Sigmoid colon (tissue), 7 donors: Measurements from ENCODE around the gene USP6. TPM values are rescaled to one million over a fixed set of nuclear protein-coding genes. Genes with fewer than 3 reads are reported as not detected.
"Not testable (repeated sequence)": the region's sequence is repeated elsewhere in the genome, so short reads cannot be mapped to it uniquely, and the experiment has no call there.

ENCODE experiments used
- DNase-seq: peaks from one replicate; pipeline ENCODE4 v3.0.0-alpha.2; 2019
- H3K27ac ChIP-seq, 4 donors: fragments of 200-600 bp; sonication (generic); one replicate each; pipeline ENCODE4 v1.5.1; 2016 to 2019; ENCODE audit warnings: mild to moderate bottlenecking in 1 of 4
- H3K27me3 ChIP-seq, 3 donors: fragments of 200-600 bp; sonication (generic); one replicate each; pipeline ENCODE4 v1.5.1; 2019; ENCODE audit warnings: mild to moderate bottlenecking in 1 of 3
- H3K36me3 ChIP-seq, 4 donors: fragments of 200-600 bp; sonication (generic); one replicate each; pipeline ENCODE4 v1.5.1; 2016 to 2019
- H3K4me1 ChIP-seq, 4 donors: fragments of 200-600 bp; sonication (generic); one replicate each; pipeline ENCODE4 v1.5.1; 2017 to 2019
- H3K4me3 ChIP-seq, 4 donors: fragments of 200-600 bp; sonication (generic); one replicate each; pipeline ENCODE4 v1.5.1; 2017 to 2019; ENCODE audit warnings: mild to moderate bottlenecking in 2 of 4, moderate library complexity in 1 of 4
- H3K9me3 ChIP-seq, 4 donors: fragments of 200-600 bp in 3 of 4; sonication (generic) in 3 of 4; one replicate each; pipeline versions ENCODE4 v1.5.1 to v1.6.1; 2013 to 2019
- EP300 ChIP-seq, 4 donors: sonication (generic); formaldehyde crosslinking; IDR thresholded peaks; one replicate each; pipeline ENCODE4 v1.6.1; 2017; ENCODE audit warnings: antibody characterized with exemption in 4 of 4
- POLR2A ChIP-seq, 2 donors: fragments of 450-650 bp; IDR thresholded peaks; one replicate each; pipeline ENCODE4 v1.6.1; 2016; ENCODE audit warnings: antibody characterized with exemption in 2 of 2, mild to moderate bottlenecking in 2 of 2, moderate library complexity in 2 of 2
- POLR2AphosphoS5 ChIP-seq, 4 donors: sonication (generic); formaldehyde crosslinking; IDR thresholded peaks; one replicate each; pipeline ENCODE4 v1.6.1; 2017; ENCODE audit warnings: antibody characterized with exemption in 4 of 4
- WGBS, 2 donors: extraction: QIAGEN DNeasy Blood & Tissue Kit; methylation state at CpG; one replicate each; pipeline ENCODE4 v1.1.7; 2013; 5-methylcytosine and 5-hydroxymethylcytosine counted together
- intact Hi-C: fragments of 100-400 bp; cut with DNase I; formaldehyde crosslinking; loops from one replicate; pipeline ENCODE4 v1.15.1; 2023
- polyA plus RNA-seq, 3 donors: library from polyadenylated mRNA; stranded (reverse); fragments of 200-250 nt; gene quantifications; one replicate each; pipeline ENCODE4 v1.2.3, GENCODE V29; 2013
- total RNA-seq, 4 donors: library from RNA; depleted of rRNA; stranded (reverse); fragments of >200 nt; gene quantifications; one replicate each; pipeline ENCODE4 v1.1.0, GENCODE V29; 2016
- TF ChIP-seq, protein P1 (sequence below), 4 experiments: fragments of 450-650 bp in 3 of 4; fragments of 200-600 bp in 1 of 4; IDR thresholded peaks; one replicate each; pipeline ENCODE4 v1.5.1; 2016 to 2019; ENCODE audit warnings: antibody characterized with exemption in 4 of 4, mild to moderate bottlenecking in 3 of 4, moderate library complexity in 2 of 4
- donor health status: healthy with polysubstance abuse.
- donor health status: Bipolar disorder and iron deficiency.
- donor health status: healthy.

The USP6 gene
- total and polyA plus RNA-seq, 7 donors = 0.06 to 2.5 TPM; not detected in 5

DNA sequence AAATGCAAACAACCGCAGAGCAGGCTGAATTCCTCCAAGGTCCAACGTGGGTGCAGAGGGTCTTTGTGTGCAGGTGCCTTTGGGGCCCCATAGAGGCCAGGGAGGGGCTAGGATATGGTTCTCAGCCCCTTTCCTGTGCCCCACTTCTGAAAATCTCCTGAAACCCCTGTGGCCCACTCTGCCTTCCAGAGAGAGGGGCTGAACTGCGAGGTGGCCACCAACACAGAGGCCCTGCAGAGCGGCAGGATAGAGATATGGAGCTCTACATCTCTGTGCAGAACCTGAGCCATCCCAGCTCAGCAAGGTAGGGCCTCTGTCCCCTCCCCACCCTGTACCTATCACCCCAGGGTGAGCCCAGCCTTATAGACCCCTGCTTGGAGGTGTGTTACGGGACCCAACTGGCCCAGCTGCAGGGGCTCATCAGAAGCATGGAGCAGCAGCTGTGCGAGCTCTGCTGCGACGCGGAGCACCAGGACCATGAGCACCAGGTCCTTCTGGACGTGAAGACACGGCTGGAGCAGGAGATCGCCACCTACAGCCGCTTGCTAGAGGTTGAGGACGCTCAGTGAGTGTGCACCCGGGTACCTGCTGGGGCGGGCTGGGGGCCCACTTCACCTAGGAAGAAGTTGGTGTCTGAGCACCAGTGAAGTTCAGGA, 5.5 kb downstream of the USP6 start:
- TF ChIP-seq POLR2AphosphoS5 (IDR thresholded peaks at IDR 0.05) = no peak
- no peak for TF ChIP-seq POLR2A (IDR thresholded peaks at IDR 0.05)
- no peak for TF ChIP-seq EP300 (IDR thresholded peaks at IDR 0.05)
- TF ChIP-seq, protein P1, sequence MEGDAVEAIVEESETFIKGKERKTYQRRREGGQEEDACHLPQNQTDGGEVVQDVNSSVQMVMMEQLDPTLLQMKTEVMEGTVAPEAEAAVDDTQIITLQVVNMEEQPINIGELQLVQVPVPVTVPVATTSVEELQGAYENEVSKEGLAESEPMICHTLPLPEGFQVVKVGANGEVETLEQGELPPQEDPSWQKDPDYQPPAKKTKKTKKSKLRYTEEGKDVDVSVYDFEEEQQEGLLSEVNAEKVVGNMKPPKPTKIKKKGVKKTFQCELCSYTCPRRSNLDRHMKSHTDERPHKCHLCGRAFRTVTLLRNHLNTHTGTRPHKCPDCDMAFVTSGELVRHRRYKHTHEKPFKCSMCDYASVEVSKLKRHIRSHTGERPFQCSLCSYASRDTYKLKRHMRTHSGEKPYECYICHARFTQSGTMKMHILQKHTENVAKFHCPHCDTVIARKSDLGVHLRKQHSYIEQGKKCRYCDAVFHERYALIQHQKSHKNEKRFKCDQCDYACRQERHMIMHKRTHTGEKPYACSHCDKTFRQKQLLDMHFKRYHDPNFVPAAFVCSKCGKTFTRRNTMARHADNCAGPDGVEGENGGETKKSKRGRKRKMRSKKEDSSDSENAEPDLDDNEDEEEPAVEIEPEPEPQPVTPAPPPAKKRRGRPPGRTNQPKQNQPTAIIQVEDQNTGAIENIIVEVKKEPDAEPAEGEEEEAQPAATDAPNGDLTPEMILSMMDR (IDR thresholded peaks at IDR 0.05) = no peak
- 92 to 94% methylated on average over 16 of the region's 16 CpGs for WGBS, 2 donors
- intact Hi-C loops = no loop called here
- DNase-seq = peak; percentile 54
- Histone ChIP-seq H3K4me3 (no peak overlapping the region), H3K36me3 (no peaks in the 10 kb centered on the region), H3K27ac (no peak overlapping the region), H3K27me3 (peaks cover 5 to 39% (median 11%) of the 10 kb centered on the region in 3 donors), H3K4me1 (peaks cover 0 to 16% (median 8%) of the 10 kb centered on the region in 4 donors), H3K9me3 (no peaks in the 10 kb centered on the region)

DNA sequence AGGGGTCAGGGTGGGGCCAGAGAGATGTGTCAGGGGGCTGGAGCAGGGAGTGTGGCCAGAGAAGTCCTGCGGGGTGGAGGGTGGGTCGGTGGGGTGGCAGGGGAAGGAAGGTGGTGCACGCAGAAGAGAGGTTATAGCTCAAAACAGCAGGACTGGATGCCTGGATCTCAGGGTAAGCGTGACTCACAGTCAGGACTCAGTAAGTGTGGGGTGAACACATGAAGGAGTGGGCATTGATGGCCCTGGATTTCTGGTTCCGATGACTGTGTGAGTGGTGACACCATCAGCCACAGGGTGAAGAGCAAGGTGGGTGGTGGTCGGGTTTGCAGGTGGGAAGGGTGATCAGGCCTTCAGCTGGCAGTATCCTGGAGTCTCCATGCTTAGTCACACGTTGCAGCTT, 6.2 kb downstream of the USP6 start:
- H3K36me3 ChIP-seq, H3K9me3 ChIP-seq, intact Hi-C loops: not testable (repeated sequence)
- Histone ChIP-seq H3K27me3 (peaks cover 5 to 32% (median 11%) of the 10 kb centered on the region in 3 donors), H3K4me3 (peak overlapping the region; percentile 41 to 56 (median 52)), H3K4me1 (peaks cover 0 to 16% (median 8%) of the 10 kb centered on the region in 4 donors), H3K27ac (peak overlapping the region in 2 of 4 donors; percentile 40 to 72)
- peak; percentile 41 for DNase-seq
- WGBS, 2 donors = 74 to 84% methylated on average over 7 of the region's 7 CpGs

DNA sequence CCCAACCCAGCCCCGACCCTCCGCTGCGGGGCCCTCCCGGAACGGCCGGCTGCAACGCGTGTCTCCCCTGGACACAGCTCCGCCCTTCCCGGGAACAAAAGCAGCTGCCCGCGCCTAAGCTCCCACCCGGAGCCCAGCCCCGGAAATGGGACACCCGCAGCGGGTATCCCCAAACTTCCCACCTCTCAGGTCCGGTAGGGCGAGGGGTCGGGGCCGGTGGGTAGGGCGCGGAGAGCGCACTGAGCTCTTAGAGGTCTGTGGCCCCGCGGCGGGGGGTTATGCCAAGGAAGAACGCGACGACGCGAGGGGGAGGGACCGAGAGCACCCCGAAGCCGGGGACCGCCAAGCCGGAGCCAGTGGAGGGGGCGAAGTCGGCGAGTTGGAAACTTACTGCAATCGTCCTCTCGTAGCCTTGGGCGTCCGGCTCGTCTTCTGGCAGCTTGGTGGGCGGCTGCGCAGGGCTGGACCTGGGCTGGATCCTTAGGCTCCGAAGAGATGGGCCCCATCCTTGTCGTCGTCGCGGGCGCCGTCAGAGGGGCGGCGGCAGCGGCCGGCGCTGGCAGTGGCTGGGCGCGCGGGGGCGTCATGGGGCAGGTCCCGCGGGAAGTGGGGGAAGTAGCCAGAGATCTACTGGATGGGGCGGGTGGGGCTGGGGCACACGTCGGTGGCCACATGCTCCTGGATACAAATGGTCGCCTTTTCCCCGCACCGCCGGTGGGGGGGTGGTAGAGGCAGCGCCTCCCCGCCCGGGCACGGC, 6.9 kb downstream of the USP6 start:
- peaks cover 5 to 25% (median 11%) of the 10 kb centered on the region in 3 donors for H3K27me3 ChIP-seq
- TF ChIP-seq POLR2AphosphoS5 (IDR thresholded peaks at IDR 0.05) = peak in 2 of 4 donors; percentile 61 to 62
- TF ChIP-seq, protein P1 (IDR thresholded peaks at IDR 0.05) = no peak
- H3K36me3 ChIP-seq = no peaks in the 10 kb centered on the region
- H3K27ac ChIP-seq = peak overlapping the region in 3 of 4 donors; percentile 39 to 72 (median 40)
- peak overlapping the region; percentile 41 to 56 (median 52) for H3K4me3 ChIP-seq
- 3 to 8% methylated on average over 75 of the region's 75 CpGs for WGBS, 2 donors
- no peaks in the 10 kb centered on the region for H3K9me3 ChIP-seq
- peak; percentile 68 for DNase-seq
- intact Hi-C loops = no loop called here
- peaks cover 0 to 16% (median 8%) of the 10 kb centered on the region in 4 donors for H3K4me1 ChIP-seq

DNA sequence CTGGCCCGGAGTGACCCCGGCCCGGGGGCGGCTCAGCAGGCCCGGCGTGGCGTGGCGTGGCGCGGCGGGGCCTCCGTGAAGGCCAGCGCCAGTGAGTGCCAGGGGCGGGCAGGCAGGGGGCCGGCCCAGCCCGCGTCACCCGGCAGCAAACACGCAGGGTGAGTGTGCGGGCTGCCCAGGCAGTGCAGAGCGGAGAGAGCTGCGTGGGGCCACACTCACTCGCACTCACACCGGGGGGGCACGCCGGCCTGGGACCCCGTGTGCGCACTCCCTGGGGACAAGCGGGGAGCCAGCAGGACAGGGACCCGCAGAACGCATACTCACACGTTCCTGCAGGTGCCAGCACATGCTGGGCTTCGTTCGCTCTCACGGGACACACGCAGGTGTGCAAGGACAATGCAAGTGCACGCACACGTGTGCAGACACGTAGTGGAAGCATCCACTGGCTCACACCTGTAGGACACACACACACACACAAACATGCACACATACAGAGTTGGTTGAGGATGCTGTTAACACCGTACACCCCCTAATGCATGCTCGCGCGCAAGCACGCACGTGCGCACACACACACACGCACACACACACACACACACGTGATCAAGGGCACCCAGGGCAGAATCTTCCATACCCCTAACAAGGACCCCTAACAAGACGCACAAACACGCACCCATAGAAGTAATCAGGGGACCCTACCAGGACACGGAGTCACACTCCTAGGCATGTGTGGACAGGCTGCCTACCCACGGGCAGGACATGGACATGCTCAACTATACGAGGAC, 7.7 kb downstream of the USP6 start:
- intact Hi-C loops = no loop called here
- TF ChIP-seq, protein P1 (IDR thresholded peaks at IDR 0.05) = no peak
- TF ChIP-seq POLR2AphosphoS5 (IDR thresholded peaks at IDR 0.05) = no peak
- TF ChIP-seq POLR2A (IDR thresholded peaks at IDR 0.05) = no peak
- no peak for TF ChIP-seq EP300 (IDR thresholded peaks at IDR 0.05)
- DNase-seq = peak; percentile 60
- peak overlapping the region; percentile 41 to 56 (median 52) for H3K4me3 ChIP-seq
- no peaks in the 10 kb centered on the region for H3K36me3 ChIP-seq
- H3K27ac ChIP-seq = peak overlapping the region in 2 of 4 donors; percentile 40 to 72
- H3K9me3 ChIP-seq = no peaks in the 10 kb centered on the region
- H3K4me1 ChIP-seq = peaks cover 0 to 16% (median 8%) of the 10 kb centered on the region in 4 donors
- WGBS, 2 donors = 55 to 56% methylated on average over 53 of the region's 53 CpGs
- peaks cover 5 to 25% (median 11%) of the 10 kb centered on the region in 3 donors for H3K27me3 ChIP-seq

DNA sequence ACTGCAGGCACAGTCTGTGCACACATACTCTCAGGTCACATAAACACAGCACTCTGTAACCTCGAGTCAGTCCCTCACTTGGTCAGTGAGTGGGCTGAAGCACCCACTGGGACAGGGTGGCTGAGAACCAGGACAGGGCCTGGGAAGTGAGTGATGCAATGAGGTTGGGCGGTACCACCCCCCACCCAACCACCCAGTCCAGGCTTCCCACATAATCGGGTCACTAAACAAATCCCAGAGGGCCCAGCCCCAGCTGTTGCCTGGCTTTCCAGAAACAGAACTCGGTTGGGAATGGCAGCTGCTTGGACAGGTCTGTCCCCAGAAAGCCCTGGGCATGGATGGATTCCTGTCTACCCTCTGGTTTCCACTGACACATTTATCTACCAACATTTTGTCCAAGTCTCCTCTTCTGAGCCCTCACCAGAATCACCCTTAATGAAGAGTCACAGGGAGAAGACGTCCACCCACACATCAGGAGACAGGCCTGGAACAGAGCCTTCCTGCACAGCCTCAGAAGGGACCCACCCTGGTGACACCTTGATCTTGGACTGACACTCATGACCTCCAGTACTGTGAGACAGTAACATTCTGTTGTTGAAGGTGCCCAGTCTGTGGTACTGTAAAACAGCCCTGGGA, 8.4 kb downstream of the USP6 start:
- WGBS, 2 donors = 71 to 82% methylated on average over 5 of the region's 5 CpGs
- H3K4me3 ChIP-seq, intact Hi-C loops, H3K36me3 ChIP-seq, H3K27ac ChIP-seq, H3K9me3 ChIP-seq: not testable (repeated sequence)
- DNase-seq = peak; percentile 37
- Histone ChIP-seq H3K27me3 (peaks cover 5 to 25% (median 11%) of the 10 kb centered on the region in 3 donors), H3K4me1 (peaks cover 0 to 16% (median 8%) of the 10 kb centered on the region in 4 donors)

DNA sequence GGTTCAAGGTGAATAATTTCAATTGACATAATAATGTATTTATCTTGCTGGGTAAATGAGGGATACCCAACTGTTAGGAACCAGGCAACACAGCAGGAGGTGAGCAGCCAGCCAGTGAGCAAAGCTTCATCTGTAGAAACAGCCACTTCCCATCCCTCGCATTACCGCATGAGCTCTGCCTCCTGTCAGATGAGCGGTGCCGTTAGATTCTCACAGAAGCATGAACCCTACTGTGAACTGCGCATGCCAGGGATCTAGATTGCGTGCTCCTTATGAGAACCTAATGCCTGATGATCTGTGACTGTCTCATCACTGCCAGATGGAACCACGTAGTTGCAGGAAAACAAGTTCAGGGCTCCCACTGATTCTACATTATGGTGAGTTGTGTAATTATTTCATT, 9.1 kb downstream of the USP6 start:
- H3K4me3 ChIP-seq, H3K27ac ChIP-seq, H3K9me3 ChIP-seq, H3K36me3 ChIP-seq, intact Hi-C loops, DNase-seq: not testable (repeated sequence)
- Histone ChIP-seq H3K27me3 (peaks cover 5 to 25% (median 11%) of the 10 kb centered on the region in 3 donors), H3K4me1 (peaks cover 0 to 16% (median 8%) of the 10 kb centered on the region in 4 donors)
- 89 to 92% methylated on average over 7 of the region's 7 CpGs for WGBS, 2 donors
